H1 (cell line): ENCODE measurements around the gene DOK3. TPM values are rescaled to one million over a fixed set of nuclear protein-coding genes. Genes with fewer than 3 reads are reported as not detected.

Experiments
- CTCF ChIA-PET: fragments of 300-600 bp; sonication (Branson Sonifier 250); formaldehyde crosslinking; loops from one replicate; lab custom pipeline; 2021; ENCODE audit not compliant: partially characterized antibody; lab: Charles Lee
- POLR2A ChIA-PET: fragments of 300-600 bp; sonication (Branson Sonifier 250); formaldehyde crosslinking; loops from one replicate; lab custom pipeline; 2021; ENCODE audit warnings: inconsistent platforms; ENCODE audit not compliant: partially characterized antibody; lab: Charles Lee
- DNase-seq, 2 experiments: peaks; one replicate each; pipeline versions ENCODE4 v3.0.0 to v3.0.0-alpha.2; 2010 to 2022; ENCODE audit warnings: low spot score in 2 of 2, low read depth in 1 of 2, mixed read lengths in 1 of 2
- FAIRE-seq: peaks from 2 replicates; lab custom pipeline; 2011; peaks lifted over from hg19 to GRCh38; lab: Jason Lieb, UNC
- H2AFZ ChIP-seq: 2 replicates; pipeline ENCODE4 v1.8.1; 2012; ENCODE audit warnings: low read length, inconsistent platforms
- H2AK5ac ChIP-seq: 2 replicates; pipeline ENCODE4 v1.6.1; 2013; ENCODE audit warnings: low read depth, low read length
- H2BK120ac ChIP-seq: replicated peaks from 2 replicates; pipeline ENCODE3; 2013; ENCODE audit warnings: low read depth, low read length, inconsistent platforms
- H2BK12ac ChIP-seq: 2 replicates; pipeline ENCODE4 v1.6.1; 2013; ENCODE audit warnings: low read depth, low read length
- H2BK15ac ChIP-seq: 2 replicates; pipeline ENCODE4 v1.6.1; 2013; ENCODE audit warnings: low read length
- H2BK20ac ChIP-seq: 2 replicates; pipeline ENCODE4 v1.6.1; 2013; ENCODE audit warnings: low read length
- H2BK5ac ChIP-seq: 2 replicates; pipeline ENCODE4 v1.6.1; 2013; ENCODE audit warnings: low read depth, low read length
- H3K14ac ChIP-seq: 2 replicates; pipeline ENCODE4 v1.6.1; 2013; ENCODE audit warnings: inconsistent platforms; ENCODE audit not compliant: insufficient read length
- H3K18ac ChIP-seq: 2 replicates; pipeline ENCODE4 v1.6.1; 2013; ENCODE audit warnings: low read length; ENCODE audit errors: extremely low read depth
- H3K23ac ChIP-seq: 2 replicates; pipeline ENCODE4 v1.6.1; 2013; ENCODE audit warnings: inconsistent platforms; ENCODE audit not compliant: insufficient read length
- H3K23me2 ChIP-seq: 2 replicates; pipeline ENCODE4 v1.6.1; 2013; ENCODE audit warnings: low read depth, low read length
- H3K27ac ChIP-seq: 2 replicates; pipeline ENCODE4 v1.6.1; 2011; ENCODE audit warnings: low read depth, low read length, inconsistent platforms
- H3K27me3 ChIP-seq, 4 experiments: replicated peaks in 1 of 4; 1 replicate in 1 of 4; 2 replicates in 3 of 4; pipeline versions ENCODE4 v1.6.1 to v1.8.1; 2011 to 2013; ENCODE audit warnings: low read length in 3 of 4, mild to moderate bottlenecking in 3 of 4, inconsistent platforms in 2 of 4, mixed read lengths in 2 of 4, moderate library complexity in 1 of 4; ENCODE audit not compliant: control insufficient read depth in 3 of 4, insufficient read depth in 3 of 4; ENCODE audit errors: extremely low read depth in 1 of 4
- H3K36me3 ChIP-seq, 4 experiments: 2 replicates each; pipeline versions ENCODE4 v1.6.1 to v1.8.1; 2011 to 2013; ENCODE audit warnings: mild to moderate bottlenecking in 4 of 4, low read length in 3 of 4, moderate library complexity in 2 of 4, control low read depth in 1 of 4, inconsistent platforms in 1 of 4; ENCODE audit not compliant: insufficient read depth in 4 of 4, control insufficient read depth in 2 of 4
- H3K4ac ChIP-seq: replicated peaks from 2 replicates; pipeline ENCODE3; 2013; ENCODE audit warnings: low read length, low read depth, mixed read lengths, inconsistent platforms; ENCODE audit not compliant: insufficient read length
- H3K4me1 ChIP-seq, 4 experiments: replicated peaks in 1 of 4; 1 replicate in 1 of 4; 2 replicates in 3 of 4; pipeline versions ENCODE4 v1.6.1 to v1.8.1; 2011 to 2013; ENCODE audit warnings: low read length in 3 of 4, inconsistent platforms in 2 of 4, mixed read lengths in 1 of 4; ENCODE audit not compliant: insufficient read depth in 4 of 4, control insufficient read depth in 3 of 4
- H3K4me2 ChIP-seq, 2 experiments: 2 replicates each; pipeline versions ENCODE4 v1.6.1 to v1.8.1; 2011 to 2013; ENCODE audit warnings: low read depth in 2 of 2, low read length in 2 of 2, control low read depth in 1 of 2, inconsistent platforms in 1 of 2, mild to moderate bottlenecking in 1 of 2; ENCODE audit not compliant: insufficient read depth in 1 of 2
- H3K4me3 ChIP-seq, 4 experiments: fragments of 200-600, 300-600 bp in 1 of 4; sonication (generic), shearing (Covaris generic), sonication (Bioruptor Twin) in 1 of 4; 2 replicates each; pipeline versions ENCODE4 v1.5.1 to v1.8.1; 2011 to 2016; ENCODE audit warnings: low read length in 4 of 4, low read depth in 3 of 4, control low read depth in 2 of 4, inconsistent platforms in 2 of 4, mild to moderate bottlenecking in 2 of 4, mixed read lengths in 1 of 4, moderate library complexity in 1 of 4; ENCODE audit not compliant: insufficient read depth in 2 of 4; ENCODE audit errors: extremely low read depth in 1 of 4
- H3K56ac ChIP-seq: replicated peaks from 2 replicates; pipeline ENCODE3; 2013; ENCODE audit warnings: low read depth, mild to moderate bottlenecking, mixed read lengths, low read length, inconsistent platforms; ENCODE audit not compliant: insufficient read length
- H3K79me1 ChIP-seq: 2 replicates; pipeline ENCODE4 v1.6.1; 2013; ENCODE audit warnings: low read depth, low read length, control low read depth
- H3K79me2 ChIP-seq, 2 experiments: 2 replicates each; pipeline versions ENCODE4 v1.6.1 to v1.8.1; 2012 to 2013; ENCODE audit warnings: low read length in 2 of 2, mild to moderate bottlenecking in 2 of 2, inconsistent platforms in 1 of 2; ENCODE audit not compliant: insufficient read depth in 2 of 2, control insufficient read depth in 1 of 2
- H3K9ac ChIP-seq, 4 experiments: replicated peaks in 1 of 4; 1 replicate in 1 of 4; 2 replicates in 3 of 4; pipeline versions ENCODE4 v1.6.1 to v1.8.1; 2011 to 2013; ENCODE audit warnings: low read depth in 3 of 4, low read length in 3 of 4, control low read depth in 2 of 4, mild to moderate bottlenecking in 2 of 4, moderate library complexity in 2 of 4, inconsistent platforms in 1 of 4; ENCODE audit errors: extremely low read depth in 1 of 4
- H3K9me3 ChIP-seq, 2 experiments: 2 replicates each; pipeline versions ENCODE4 v1.6.1 to v1.8.1; 2012 to 2013; ENCODE audit warnings: mild to moderate bottlenecking in 2 of 2, moderate library complexity in 2 of 2, control low read depth in 1 of 2, inconsistent platforms in 1 of 2, low read depth in 1 of 2, low read length in 1 of 2, mixed read lengths in 1 of 2; ENCODE audit not compliant: insufficient read depth in 2 of 2
- H4K20me1 ChIP-seq, 2 experiments: replicated peaks in 1 of 2; 2 replicates each; pipeline versions ENCODE3 to v1.8.1; 2011 to 2013; ENCODE audit warnings: inconsistent platforms in 2 of 2, low read length in 2 of 2, mild to moderate bottlenecking in 1 of 2; ENCODE audit not compliant: insufficient read depth in 2 of 2, control insufficient read depth in 1 of 2
- H4K5ac ChIP-seq: 2 replicates; pipeline ENCODE4 v1.6.1; 2013; ENCODE audit warnings: low read length, low read depth, mixed read lengths, inconsistent platforms; ENCODE audit not compliant: insufficient read length
- H4K8ac ChIP-seq: 2 replicates; pipeline ENCODE4 v1.8.0; 2013; ENCODE audit warnings: mild to moderate bottlenecking, moderate library complexity, low read length, inconsistent platforms; ENCODE audit not compliant: insufficient read depth; ENCODE audit errors: extremely low read depth
- H4K91ac ChIP-seq: replicated peaks from 2 replicates; pipeline ENCODE3; 2013; ENCODE audit warnings: low read length, mixed read lengths, inconsistent platforms; ENCODE audit not compliant: insufficient read length
- CBX8 ChIP-seq: fragments of 300-800, 300-1000 bp; sonication (generic); IDR thresholded peaks from 2 replicates; pipeline ENCODE4 v1.7.1; 2016; ENCODE audit warnings: low read depth, low read length, borderline replicate concordance
- CREB1 ChIP-seq: IDR thresholded peaks from 2 replicates; pipeline ENCODE4 v1.6.1; 2012; ENCODE audit warnings: inconsistent platforms
- CTCF ChIP-seq, 3 experiments: IDR thresholded peaks; 1 replicate in 2 of 3; 2 replicates in 1 of 3; pipeline versions ENCODE4 v1.5.1 to v1.6.1; 2011; ENCODE audit warnings: low read length in 3 of 3, mild to moderate bottlenecking in 3 of 3, inconsistent platforms in 2 of 3, low read depth in 1 of 3, moderate library complexity in 1 of 3; ENCODE audit not compliant: insufficient read depth in 1 of 3; ENCODE audit errors: control extremely low read depth in 1 of 3
- EP300 ChIP-seq, 2 experiments: IDR thresholded peaks; 1 replicate in 1 of 2; 2 replicates in 1 of 2; pipeline ENCODE4 v1.6.1; 2011 to 2012; ENCODE audit warnings: low read depth in 2 of 2, low read length in 2 of 2, mild to moderate bottlenecking in 2 of 2, borderline replicate concordance in 1 of 2, inconsistent platforms in 1 of 2, moderate library complexity in 1 of 2
- MAFK ChIP-seq: IDR thresholded peaks from 2 replicates; pipeline ENCODE4 v1.6.1; 2012; ENCODE audit warnings: low read depth, mild to moderate bottlenecking, improper control_type of control experiment, low read length
- SP1 ChIP-seq: IDR thresholded peaks from 2 replicates; pipeline ENCODE4 v1.6.1; 2011; ENCODE audit warnings: low read depth, low read length
- WGBS, 2 experiments: shearing (Covaris generic) in 1 of 2; methylation state at CpG; one replicate each; pipeline versions ENCODE4 v1.1.6 to v1.1.7; 2013 to 2015; ENCODE audit warnings: low lambda C conversion rate in 2 of 2, mixed read lengths in 2 of 2, inconsistent platforms in 1 of 2, low coverage in 1 of 2, missing lambda C conversion rate in 1 of 2; ENCODE audit not compliant: insufficient replicate concordance in 2 of 2, insufficient coverage in 1 of 2, insufficient read length in 1 of 2; ENCODE audit errors: extremely low coverage in 1 of 2, missing lambda C conversion rate in 1 of 2; 5-methylcytosine and 5-hydroxymethylcytosine counted together
- polyA plus RNA-seq, 7 experiments: library from polyadenylated mRNA; depleted of rRNA in 3 of 7; stranded (reverse) in 5 of 7; unstranded in 2 of 7; fragments of >200 nt in 5 of 7; fragments of 200-250 nt in 2 of 7; gene quantifications; 1 replicate in 5 of 7; 2 replicates in 1 of 7; 4 replicates in 1 of 7; pipeline versions ENCODE4 v1.2.1 to v1.2.3, GENCODE V29; 2011 to 2013; ENCODE audit warnings: missing spikeins in 2 of 7, mixed read lengths in 2 of 7
- total RNA-seq: library from RNA; stranded (reverse); fragmentation: NEBNext Ultra II Directional; extraction: Animal tissue kit (Norgen Biotek cat#: 25700); gene quantifications from 2 replicates; pipeline ENCODE4 v1.2.1, GENCODE V29; 2021

The DOK3 gene
- total and polyA plus RNA-seq, 2 of the 8 experiments (the other 6 are each of a cell fraction or from before 2014, with no cell fraction given): 4.2 to 6.4 TPM

- Histone ChIP-seq H2BK12ac (no peak overlapping the region), H3K4me1 (peaks cover 0 to 7% (median 6%) of the 10 kb centered on the region in 4 experiments; a peak in 6 of 7 replicates), H4K5ac (no peak overlapping the region), H3K18ac (no peak overlapping the region), H3K79me2 (peaks cover 0 to 27% of the 10 kb centered on the region in 2 experiments; a peak in 3 of 4 replicates), H4K20me1 (peaks cover 25 to 40% of the 10 kb centered on the region in 2 experiments), H2BK120ac (no peak overlapping the region), H3K4me2 (no peak overlapping the region), H3K56ac (no peak overlapping the region), H2AK5ac (no peak overlapping the region), H3K23ac (no peak overlapping the region), H3K4me3 (no peak overlapping the region), H3K9me3 (peaks cover 0 to 4% of the 10 kb centered on the region in 2 experiments; a peak in 2 of 4 replicates), H3K36me3 (peaks cover 41 to 73% (median 62%) of the 10 kb centered on the region in 4 experiments), H3K27me3 (no peaks in the 10 kb centered on the region), H3K23me2 (no peaks in the 10 kb centered on the region), H3K27ac (no peak overlapping the region), H2BK20ac (no peak overlapping the region), H3K14ac (no peak overlapping the region), H2AFZ (no peak overlapping the region), H3K79me1 (peaks cover 16% of the 10 kb centered on the region), H2BK5ac (no peak overlapping the region), H4K8ac (no peak overlapping the region), H3K4ac (no peak overlapping the region), H3K9ac (no peak overlapping the region), H2BK15ac (no peak overlapping the region), H4K91ac (no peak overlapping the region)
- POLR2A ChIA-PET: interaction anchor here (2.1 to 67.5 kb wide), 3 partner anchors 4 to 31 kb away, joined by 7 to 3349 read pairs (median 3349); partner anchors contain the start of genes DBN1, DOK3, PDLIM7 and PRR7
- CTCF ChIA-PET: interaction anchor here (1.5 to 2.0 kb wide), 2 partner anchors 8 to 25 kb away, joined by 6 to 9 read pairs; no protein-coding TSS in a partner anchor
- TF ChIP-seq EP300 (IDR thresholded peaks at IDR 0.05; ENCODE audit: borderline replicate concordance in 1 of 2, low read depth in 2 of 2, low read length in 2 of 2) (no peak), CREB1 (no peak), MAFK (no peak), CTCF (IDR thresholded peaks at IDR 0.05; ENCODE audit: control extremely low read depth in 1 of 3, insufficient read depth in 1 of 3, low read depth in 1 of 3, low read length in 3 of 3) (no peak), SP1 (no peak), CBX8 (no peak)
- FAIRE-seq: no peak
- WGBS, 2 experiments: 95% methylated on average over 11 of the region's 11 CpGs; no CpG with 5 or more reads in 1 of the 2 experiments
- no peak for DNase-seq
Observed at GRCh38 chr5:177465044-177465443, 44.6 kb downstream of the DOK3 start.
